Astrocyte (in vitro differentiated cells and primary cell): ENCODE data around the gene OXGR1. TPM values are rescaled to one million over a fixed set of nuclear protein-coding genes. Genes with fewer than 3 reads are reported as not detected.

Experiments
- DNase-seq: peaks from one replicate; pipeline ENCODE4 v3.0.0-alpha.2; 2010; ENCODE audit warnings: low read depth
- FAIRE-seq: peaks from 2 replicates; lab custom pipeline; 2011; peaks lifted over from hg19 to GRCh38; lab: Jason Lieb, UNC
- H2AFZ ChIP-seq: 2 replicates; pipeline ENCODE4 v1.6.0; 2012; ENCODE audit warnings: low read depth, low read length, inconsistent platforms
- H3K27ac ChIP-seq: 2 replicates; pipeline ENCODE4 v1.5.1; 2011; ENCODE audit warnings: low read depth, low read length, inconsistent platforms
- H3K27me3 ChIP-seq: 2 replicates; pipeline ENCODE4 v1.6.0; 2011; ENCODE audit warnings: low read length, inconsistent platforms; ENCODE audit not compliant: insufficient read depth
- H3K36me3 ChIP-seq: 2 replicates; pipeline ENCODE4 v1.5.1; 2011; ENCODE audit warnings: low read length, inconsistent platforms; ENCODE audit not compliant: insufficient read depth
- H3K4me1 ChIP-seq: 2 replicates; pipeline ENCODE4 v1.5.1; 2011; ENCODE audit warnings: low read length, inconsistent platforms; ENCODE audit not compliant: insufficient read depth
- H3K4me2 ChIP-seq: 2 replicates; pipeline ENCODE4 v1.6.0; 2012; ENCODE audit warnings: low read length, inconsistent platforms
- H3K4me3 ChIP-seq: 2 replicates; pipeline ENCODE4 v1.5.1; 2011; ENCODE audit warnings: low read depth, mild to moderate bottlenecking, low read length, inconsistent platforms; ENCODE audit not compliant: insufficient read depth
- H3K79me2 ChIP-seq: 2 replicates; pipeline ENCODE4 v1.6.0; 2012; ENCODE audit warnings: mild to moderate bottlenecking, low read length, inconsistent platforms; ENCODE audit not compliant: insufficient read depth
- H3K9ac ChIP-seq: 2 replicates; pipeline ENCODE4 v1.6.0; 2012; ENCODE audit warnings: mild to moderate bottlenecking, low read length, inconsistent platforms
- H3K9me3 ChIP-seq: 2 replicates; pipeline ENCODE4 v1.5.1; 2012; ENCODE audit warnings: low read depth, mild to moderate bottlenecking, low read length, inconsistent platforms; ENCODE audit not compliant: insufficient read depth
- H4K20me1 ChIP-seq: 2 replicates; pipeline ENCODE4 v1.6.0; 2012; ENCODE audit warnings: low read length, inconsistent platforms; ENCODE audit not compliant: insufficient read depth
- H3K27ac Mint-ChIP-seq: one replicate; pipeline ENCODE4 v1.8.0; 2021; ENCODE audit warnings: mild to moderate bottlenecking, mixed read lengths; ENCODE audit not compliant: unreplicated experiment
- H3K27me3 Mint-ChIP-seq: one replicate; pipeline ENCODE4 v1.8.0; 2021; ENCODE audit warnings: low read depth, mixed read lengths; ENCODE audit not compliant: unreplicated experiment
- H3K36me3 Mint-ChIP-seq: one replicate; pipeline ENCODE4 v1.8.0; 2021; ENCODE audit warnings: low read depth, mixed read lengths; ENCODE audit not compliant: unreplicated experiment
- H3K4me1 Mint-ChIP-seq: one replicate; pipeline ENCODE4 v1.8.0; 2021; ENCODE audit warnings: low read depth, mixed read lengths; ENCODE audit not compliant: unreplicated experiment
- H3K4me3 Mint-ChIP-seq: one replicate; pipeline ENCODE4 v1.8.0; 2021; ENCODE audit warnings: mild to moderate bottlenecking, moderate library complexity, mixed read lengths; ENCODE audit not compliant: unreplicated experiment
- H3K9me3 Mint-ChIP-seq: one replicate; pipeline ENCODE4 v1.8.0; 2021; ENCODE audit warnings: mild to moderate bottlenecking, mixed read lengths; ENCODE audit not compliant: unreplicated experiment
- EZH2 ChIP-seq: IDR thresholded peaks from 2 replicates; pipeline ENCODE4 v1.6.1; 2012; ENCODE audit warnings: mild to moderate bottlenecking, low read length, inconsistent platforms; ENCODE audit not compliant: insufficient read depth
- total RNA-seq: library from RNA; stranded (reverse); gene quantifications from 2 replicates; pipeline ENCODE4 v1.2.1, GENCODE V29; 2021
- TF ChIP-seq, protein P1 (sequence below): IDR thresholded peaks from 2 replicates; pipeline ENCODE4 v1.5.1; 2011; ENCODE audit warnings: low read depth, mild to moderate bottlenecking, inconsistent platforms, low read length, moderate library complexity; ENCODE audit not compliant: insufficient read depth

OXGR1 gene
- total RNA-seq, 1 donor from 2014 or later = 0.39 TPM

DNA sequence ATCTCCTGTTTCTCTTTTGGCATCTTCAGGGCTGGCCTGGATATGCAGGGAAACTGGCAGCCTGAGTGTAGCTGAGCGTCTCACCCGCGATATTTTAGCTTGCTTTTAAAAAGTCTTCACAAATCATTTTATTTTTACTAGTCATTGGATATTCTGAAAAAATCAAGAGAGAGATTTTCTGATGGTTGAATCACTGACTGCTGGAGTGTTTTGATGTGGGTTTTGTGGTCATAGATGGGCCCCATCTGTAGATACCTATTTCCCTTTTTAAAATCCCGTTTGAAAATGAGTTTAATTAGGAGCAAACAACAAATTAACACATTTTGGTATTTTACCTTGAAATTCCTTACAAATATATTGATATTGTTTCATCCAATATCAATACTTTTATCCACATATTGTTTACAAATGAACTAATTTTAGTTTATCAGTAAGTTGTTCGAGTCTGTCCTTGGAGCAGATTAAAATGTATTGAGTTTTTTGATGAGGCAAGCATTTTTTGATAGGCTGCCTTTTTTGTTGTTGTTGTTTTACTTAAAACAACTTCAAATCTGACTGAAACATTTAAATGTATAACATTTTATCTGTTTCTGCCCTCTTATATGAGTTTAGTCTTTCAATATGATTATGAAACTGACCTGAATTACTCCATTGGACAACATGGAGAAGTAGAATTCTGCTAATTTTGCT, 21.5 kb upstream of the OXGR1 start:
- no peaks in the 10 kb centered on the region for H3K9me3 Mint-ChIP-seq
- Histone ChIP-seq H2AFZ (no peak overlapping the region), H3K27ac (no peak overlapping the region), H3K4me1 (no peaks in the 10 kb centered on the region), H3K79me2 (no peaks in the 10 kb centered on the region), H3K9ac (no peak overlapping the region), H3K9me3 (no peaks in the 10 kb centered on the region), H3K36me3 (no peaks in the 10 kb centered on the region), H3K4me3 (no peak overlapping the region), H3K4me2 (peak overlapping the region; percentile 47), H4K20me1 (no peaks in the 10 kb centered on the region), H3K27me3 (peaks cover 6% of the 10 kb centered on the region)
- peaks cover 30% of the 10 kb centered on the region for H3K4me1 Mint-ChIP-seq
- TF ChIP-seq, protein P1, sequence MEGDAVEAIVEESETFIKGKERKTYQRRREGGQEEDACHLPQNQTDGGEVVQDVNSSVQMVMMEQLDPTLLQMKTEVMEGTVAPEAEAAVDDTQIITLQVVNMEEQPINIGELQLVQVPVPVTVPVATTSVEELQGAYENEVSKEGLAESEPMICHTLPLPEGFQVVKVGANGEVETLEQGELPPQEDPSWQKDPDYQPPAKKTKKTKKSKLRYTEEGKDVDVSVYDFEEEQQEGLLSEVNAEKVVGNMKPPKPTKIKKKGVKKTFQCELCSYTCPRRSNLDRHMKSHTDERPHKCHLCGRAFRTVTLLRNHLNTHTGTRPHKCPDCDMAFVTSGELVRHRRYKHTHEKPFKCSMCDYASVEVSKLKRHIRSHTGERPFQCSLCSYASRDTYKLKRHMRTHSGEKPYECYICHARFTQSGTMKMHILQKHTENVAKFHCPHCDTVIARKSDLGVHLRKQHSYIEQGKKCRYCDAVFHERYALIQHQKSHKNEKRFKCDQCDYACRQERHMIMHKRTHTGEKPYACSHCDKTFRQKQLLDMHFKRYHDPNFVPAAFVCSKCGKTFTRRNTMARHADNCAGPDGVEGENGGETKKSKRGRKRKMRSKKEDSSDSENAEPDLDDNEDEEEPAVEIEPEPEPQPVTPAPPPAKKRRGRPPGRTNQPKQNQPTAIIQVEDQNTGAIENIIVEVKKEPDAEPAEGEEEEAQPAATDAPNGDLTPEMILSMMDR = no peak
- no peak for TF ChIP-seq EZH2
- no peaks in the 10 kb centered on the region for H3K36me3 Mint-ChIP-seq
- peak; percentile 45 for DNase-seq
- no peaks in the 10 kb centered on the region for H3K27me3 Mint-ChIP-seq
- no peak for FAIRE-seq
- H3K27ac Mint-ChIP-seq = no peak overlapping the region
- no peak overlapping the region for H3K4me3 Mint-ChIP-seq

GRCh38 chr13:97012251-97013048, 18.2 kb upstream of the OXGR1 start:
- DNase-seq = no peak
- peaks cover 9% of the 10 kb centered on the region for H3K27me3 ChIP-seq
- H4K20me1 ChIP-seq = no peaks in the 10 kb centered on the region
- no peak overlapping the region for H3K27ac ChIP-seq
- no peaks in the 10 kb centered on the region for H3K79me2 ChIP-seq
- no peak overlapping the region for H3K4me3 ChIP-seq
- TF ChIP-seq EZH2 = no peak
- TF ChIP-seq, protein P1 = no peak
- H3K4me2 ChIP-seq = no peak overlapping the region
- no peaks in the 10 kb centered on the region for H3K9me3 Mint-ChIP-seq
- FAIRE-seq = no peak
- H3K27me3 Mint-ChIP-seq = peaks cover 6% of the 10 kb centered on the region
- H3K36me3 Mint-ChIP-seq = no peaks in the 10 kb centered on the region
- no peak overlapping the region for H3K9ac ChIP-seq
- H3K36me3 ChIP-seq = no peaks in the 10 kb centered on the region
- H3K4me3 Mint-ChIP-seq = no peak overlapping the region
- peaks cover 14% of the 10 kb centered on the region for H3K4me1 Mint-ChIP-seq
- no peak overlapping the region for H2AFZ ChIP-seq
- H3K27ac Mint-ChIP-seq = no peak overlapping the region
- H3K4me1 ChIP-seq = no peaks in the 10 kb centered on the region
- no peaks in the 10 kb centered on the region for H3K9me3 ChIP-seq
